ENCODE data around the gene SHBG. TPM values are rescaled to one million over a fixed set of nuclear protein-coding genes. Genes with fewer than 3 reads are reported as not detected.
"Not testable (repeated sequence)": the region's sequence is repeated elsewhere in the genome, so short reads cannot be mapped to it uniquely, and the experiment has no call there.

Gene SHBG
- total RNA-seq, 2 experiments from 2014 or later: not detected

DNA sequence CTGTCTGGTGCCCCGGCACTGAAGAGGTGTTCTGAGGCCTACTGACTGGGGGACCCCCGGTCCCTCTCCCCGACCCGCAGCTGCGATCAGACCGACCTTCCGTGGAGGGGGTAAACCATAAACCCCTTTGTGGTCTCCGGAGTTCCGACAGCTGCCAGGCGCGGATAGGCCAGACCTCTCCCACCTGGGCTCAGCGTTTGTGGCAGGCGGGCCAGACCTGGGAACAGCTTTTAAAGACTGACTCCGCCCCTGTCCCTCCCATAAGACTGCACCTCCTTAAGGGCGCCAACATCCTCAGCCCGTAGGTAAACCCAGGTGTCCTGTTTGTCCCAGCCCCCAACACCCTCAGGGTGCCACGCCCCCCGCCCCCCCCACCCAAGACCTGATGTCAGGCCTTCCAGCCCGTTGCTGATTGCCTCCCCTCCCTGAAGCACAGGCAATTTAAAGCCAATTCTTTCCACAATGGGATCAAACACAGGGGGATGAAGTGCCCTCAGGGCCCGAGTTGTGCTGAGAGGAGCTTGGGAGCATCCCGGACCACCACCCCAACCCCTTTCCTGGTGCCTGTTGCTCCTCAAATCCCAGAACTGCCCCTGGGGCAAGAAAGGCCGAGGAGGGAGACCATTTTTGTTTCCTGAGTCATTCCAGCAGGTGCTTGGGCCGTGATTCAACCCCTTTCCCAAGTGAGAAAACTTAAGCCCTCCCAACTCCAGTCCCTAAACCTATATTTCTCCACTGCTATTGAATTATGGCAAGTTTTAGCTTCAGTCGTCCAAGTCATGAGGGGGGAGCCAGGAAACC lies 39.8 kb upstream of the SHBG start, which contains the start of gene SOX15:
Gene SOX15 (minus strand): TSS at position 204 of the 801 bp plus-strand sequence. CDS start 418 bp downstream, outside the sequence.
- peak; percentile 11 for DNase-seq
- Mint-ChIP-seq H3K27ac (no peak within 1 kb of the TSS), H3K4me1 (ENCODE audit: low read depth) (peaks cover 5% of the 10 kb centered on the region), H3K27me3 (no peaks in the 10 kb centered on the region), H3K4me3 (no peak within 1 kb of the TSS), H3K9me3 (no peaks in the 10 kb centered on the region), H3K36me3 (peaks cover 36% of the 10 kb centered on the region)
- intact Hi-C loops (cut with micrococcal nuclease): no loop called here
- ChIA-PET POLR2A (interaction anchor here (1.2 to 1.6 kb wide), 3 partner anchors 9 to 105 kb away, joined by 3 to 9 read pairs (median 4); no protein-coding TSS in a partner anchor), CTCF (interaction anchor here (0.5 to 7.7 kb wide), 27 partner anchors 10 to 869 kb away, joined by 3 to 57 read pairs (median 5); partner anchors contain the start of genes CD68, FXR2, SAT2 and SENP3)

DNA sequence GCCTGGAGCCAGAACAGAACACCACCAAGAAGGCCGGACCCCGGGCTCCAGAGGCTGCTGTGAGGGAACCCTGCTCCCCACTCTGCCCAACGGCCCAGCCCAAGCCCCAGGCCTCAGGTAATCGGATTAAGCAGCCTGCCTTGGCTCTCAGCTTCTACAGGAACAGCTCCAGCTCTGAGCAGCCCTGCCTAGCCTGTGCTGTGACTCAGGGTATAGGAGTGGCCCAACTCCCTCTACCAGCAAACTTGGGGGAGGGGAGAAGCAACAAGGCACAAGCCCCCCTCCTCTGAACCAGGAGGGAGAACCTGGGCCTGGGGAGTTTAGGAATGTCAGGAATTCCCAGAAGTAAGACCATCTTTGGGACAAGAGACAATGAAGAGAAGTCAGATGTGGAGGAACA lies 39.2 kb upstream of the SHBG start:
- ChIA-PET POLR2A (no interaction called here), CTCF (interaction anchor here (0.5 to 2.6 kb wide), 5 partner anchors 24 to 868 kb away, joined by 3 to 28 read pairs (median 14); partner anchors contain the start of gene FXR2)
- Mint-ChIP-seq H3K27ac (no peak overlapping the region), H3K4me3 (no peak overlapping the region), H3K9me3 (no peaks in the 10 kb centered on the region), H3K36me3 (peaks cover 43% of the 10 kb centered on the region), H3K4me1 (ENCODE audit: low read depth) (peaks cover 1% of the 10 kb centered on the region), H3K27me3 (no peaks in the 10 kb centered on the region)
- intact Hi-C loops (cut with micrococcal nuclease): no loop called here
- DNase-seq: no peak

DNA sequence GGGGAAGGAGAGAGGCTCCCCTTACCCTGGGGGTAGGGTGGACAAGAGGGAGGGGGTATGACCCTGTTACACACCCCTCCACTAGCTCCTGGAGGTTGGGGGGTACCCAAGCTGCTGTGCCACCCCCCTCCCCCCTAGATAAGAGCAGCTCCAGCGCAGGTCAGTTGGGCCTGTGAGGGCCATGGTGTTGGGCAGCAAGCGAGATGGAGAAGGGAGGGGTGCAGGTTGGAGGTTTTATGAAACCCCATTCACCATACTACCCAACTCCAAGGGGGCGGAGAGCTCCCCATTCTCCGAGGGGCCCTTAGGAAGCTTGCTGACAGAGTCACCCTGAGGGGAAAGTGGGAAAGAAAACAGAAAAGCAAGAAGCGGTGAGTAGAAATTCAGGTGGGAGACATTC lies 38.3 kb upstream of the SHBG start:
- peaks cover 48% of the 10 kb centered on the region for H3K36me3 Mint-ChIP-seq
- H3K27ac Mint-ChIP-seq: no peak overlapping the region
- H3K4me1 Mint-ChIP-seq (ENCODE audit: low read depth): no peaks in the 10 kb centered on the region
- DNase-seq: no peak
- H3K27me3 Mint-ChIP-seq: no peaks in the 10 kb centered on the region
- intact Hi-C loops (cut with micrococcal nuclease): no loop called here
- ChIA-PET CTCF (no interaction called here), POLR2A (no interaction called here)
- no peaks in the 10 kb centered on the region for H3K9me3 Mint-ChIP-seq
- H3K4me3 Mint-ChIP-seq: no peak overlapping the region

DNA sequence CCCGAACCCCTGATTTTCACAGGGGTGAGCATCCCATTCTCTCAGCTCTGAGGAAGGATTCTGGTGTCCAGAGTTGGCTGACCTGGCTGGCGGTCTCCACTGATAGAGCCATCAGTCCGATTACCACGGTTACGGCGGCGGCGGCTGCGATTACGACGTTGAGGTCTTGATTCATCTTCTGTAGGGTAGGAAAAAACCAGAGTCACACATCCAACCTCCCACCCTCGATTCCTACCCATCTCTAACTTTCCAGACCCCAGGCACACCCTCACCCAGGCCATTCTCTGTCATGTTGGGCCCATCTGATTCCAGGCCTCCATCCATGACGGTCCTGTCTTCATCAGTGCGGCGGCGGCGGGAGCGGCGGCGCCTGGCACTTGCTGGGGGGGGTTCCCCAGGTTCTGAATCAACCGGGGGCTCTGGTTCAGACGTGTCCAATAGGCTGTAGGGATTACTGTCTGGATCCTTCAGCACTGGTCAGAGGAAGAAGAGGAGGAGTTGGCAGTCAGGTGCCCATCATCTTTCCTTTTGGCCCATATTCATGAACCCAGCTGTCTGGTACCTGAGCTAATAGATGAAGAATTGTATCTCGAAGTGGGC lies 37.4 kb upstream of the SHBG start:
- H3K36me3 Mint-ChIP-seq: peaks cover 50% of the 10 kb centered on the region
- CTCF ChIA-PET: no interaction called here
- intact Hi-C loops (cut with micrococcal nuclease): no loop called here
- H3K9me3 Mint-ChIP-seq: no peaks in the 10 kb centered on the region
- no peak for DNase-seq
- no peaks in the 10 kb centered on the region for H3K4me1 Mint-ChIP-seq (ENCODE audit: low read depth)
- POLR2A ChIA-PET: interaction anchor here (1.2 kb wide), 1 partner anchor 9 kb away, joined by 4 read pairs; the partner anchor contains the start of gene MPDU1
- H3K27me3 Mint-ChIP-seq: no peaks in the 10 kb centered on the region
- H3K4me3 Mint-ChIP-seq: no peak overlapping the region
- H3K27ac Mint-ChIP-seq: no peak overlapping the region

DNA sequence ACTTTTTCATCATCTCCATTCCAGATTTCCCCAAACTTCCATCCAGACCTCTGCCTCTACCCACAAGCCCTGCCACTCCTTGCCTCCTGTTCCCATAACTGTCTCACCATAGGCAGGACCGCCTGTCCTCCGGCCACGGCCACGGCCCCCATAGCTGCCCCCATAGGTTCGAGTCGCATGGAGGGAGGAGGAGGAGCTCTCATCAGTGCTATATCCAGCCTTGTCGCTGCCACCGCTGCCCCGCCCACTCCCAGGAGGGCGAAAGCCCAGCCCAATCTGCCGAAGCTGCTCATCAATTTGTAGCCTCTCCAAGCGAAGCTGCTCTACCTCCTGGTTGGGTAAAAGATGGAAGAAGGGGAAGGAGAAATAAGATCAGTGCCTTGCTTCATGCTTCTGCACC lies 36.6 kb upstream of the SHBG start:
- no peaks in the 10 kb centered on the region for H3K4me1 Mint-ChIP-seq (ENCODE audit: low read depth)
- H3K27ac Mint-ChIP-seq: no peak overlapping the region
- no peak overlapping the region for H3K4me3 Mint-ChIP-seq
- intact Hi-C loops (cut with micrococcal nuclease): no loop called here
- peaks cover 45% of the 10 kb centered on the region for H3K36me3 Mint-ChIP-seq
- H3K9me3 Mint-ChIP-seq: no peaks in the 10 kb centered on the region
- DNase-seq: no peak
- ChIA-PET POLR2A (interaction anchor here (1.2 kb wide), 1 partner anchor 10 kb away, joined by 4 read pairs; the partner anchor contains the start of gene MPDU1), CTCF (interaction anchor here (0.9 kb wide), 1 partner anchor 78 kb away, joined by 3 read pairs; no protein-coding TSS in a partner anchor)
- no peaks in the 10 kb centered on the region for H3K27me3 Mint-ChIP-seq

DNA sequence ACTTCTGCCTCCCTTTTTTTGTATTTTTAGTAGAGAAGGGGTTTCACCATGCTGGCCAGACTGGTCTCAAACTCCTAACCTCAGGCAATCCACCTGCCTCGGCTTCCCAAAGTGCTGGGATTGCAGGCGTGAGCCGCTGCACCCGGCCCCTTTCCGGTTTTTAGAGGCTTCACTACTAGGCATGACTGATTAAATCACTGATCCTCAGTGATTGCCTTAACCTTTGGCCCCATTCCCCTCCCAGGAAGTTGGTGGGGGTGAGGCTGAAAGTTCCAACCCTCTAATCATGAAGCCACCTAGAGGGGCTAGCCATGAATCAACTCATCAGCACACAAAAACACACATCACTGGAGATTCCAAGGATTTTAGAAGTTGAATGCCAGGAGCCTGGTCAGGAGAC lies 32.4 kb upstream of the SHBG start:
- CTCF ChIA-PET; H3K27me3 Mint-ChIP-seq; intact Hi-C loops (cut with micrococcal nuclease); H3K4me1 Mint-ChIP-seq (ENCODE audit: low read depth); H3K4me3 Mint-ChIP-seq; H3K9me3 Mint-ChIP-seq; POLR2A ChIA-PET; H3K27ac Mint-ChIP-seq; DNase-seq: not testable (repeated sequence)
- H3K36me3 Mint-ChIP-seq: peaks cover 51% of the 10 kb centered on the region

DNA sequence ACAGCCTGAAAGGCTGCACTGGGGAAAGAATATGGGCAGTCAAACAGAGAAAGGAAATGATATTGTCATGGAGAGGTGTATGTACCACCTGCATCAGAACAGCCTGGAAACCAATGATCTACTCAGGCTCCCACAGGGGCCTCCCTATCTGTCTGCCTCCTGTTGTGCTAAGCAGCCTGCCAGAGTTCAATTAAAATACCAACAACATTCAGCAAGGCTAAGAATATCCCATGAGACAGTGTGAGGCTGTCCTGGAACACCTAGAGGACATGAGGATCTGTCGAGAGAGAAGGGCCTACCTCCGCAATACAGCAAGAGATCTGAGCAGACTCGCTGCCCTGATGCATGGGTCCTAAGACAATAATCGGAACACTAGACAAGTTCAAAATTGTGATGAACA lies 23.7 kb upstream of the SHBG start:
- Mint-ChIP-seq H3K36me3 (peaks cover 36% of the 10 kb centered on the region), H3K4me3 (no peak overlapping the region), H3K27ac (no peak overlapping the region), H3K9me3 (no peaks in the 10 kb centered on the region), H3K27me3 (no peaks in the 10 kb centered on the region), H3K4me1 (ENCODE audit: low read depth) (peaks cover 15% of the 10 kb centered on the region)
- DNase-seq: no peak
- intact Hi-C loops (cut with micrococcal nuclease): no loop called here
- ChIA-PET CTCF (interaction anchor here (1.0 kb wide), 1 partner anchor 9 kb away, joined by 3 read pairs; no protein-coding TSS in a partner anchor), POLR2A (no interaction called here)

DNA sequence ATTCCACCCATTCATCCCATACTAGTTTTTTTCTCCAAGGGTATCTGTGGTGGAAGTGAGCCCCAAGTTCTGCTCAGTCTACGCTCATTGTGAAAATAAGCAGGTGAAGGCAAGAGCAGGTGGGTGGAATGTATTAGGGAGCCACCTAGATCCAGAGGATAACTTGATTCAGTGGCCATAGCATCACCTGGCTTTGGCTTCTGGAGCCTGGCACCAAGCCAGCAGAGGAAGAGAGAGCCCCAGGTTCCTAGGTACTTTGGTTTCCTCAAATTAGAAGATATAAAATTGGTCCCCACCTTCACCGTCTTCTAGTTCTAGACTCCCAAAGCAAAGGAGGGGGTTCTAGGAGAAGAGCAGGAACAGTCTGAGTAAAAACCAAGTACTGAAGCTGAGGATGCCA lies 19.3 kb upstream of the SHBG start:
- CTCF ChIA-PET: interaction anchor here (5.5 kb wide), 1 partner anchor 77 kb away, joined by 38 read pairs; the partner anchor contains the start of genes TP53 and WRAP53
- H3K27ac Mint-ChIP-seq: no peak overlapping the region
- peaks cover 37% of the 10 kb centered on the region for H3K4me1 Mint-ChIP-seq (ENCODE audit: low read depth)
- H3K36me3 Mint-ChIP-seq: peaks cover 13% of the 10 kb centered on the region
- intact Hi-C loops (cut with micrococcal nuclease): no loop called here
- no peaks in the 10 kb centered on the region for H3K27me3 Mint-ChIP-seq
- DNase-seq: no peak
- no peak overlapping the region for H3K4me3 Mint-ChIP-seq
- H3K9me3 Mint-ChIP-seq: no peaks in the 10 kb centered on the region
- POLR2A ChIA-PET: no interaction called here

DNA sequence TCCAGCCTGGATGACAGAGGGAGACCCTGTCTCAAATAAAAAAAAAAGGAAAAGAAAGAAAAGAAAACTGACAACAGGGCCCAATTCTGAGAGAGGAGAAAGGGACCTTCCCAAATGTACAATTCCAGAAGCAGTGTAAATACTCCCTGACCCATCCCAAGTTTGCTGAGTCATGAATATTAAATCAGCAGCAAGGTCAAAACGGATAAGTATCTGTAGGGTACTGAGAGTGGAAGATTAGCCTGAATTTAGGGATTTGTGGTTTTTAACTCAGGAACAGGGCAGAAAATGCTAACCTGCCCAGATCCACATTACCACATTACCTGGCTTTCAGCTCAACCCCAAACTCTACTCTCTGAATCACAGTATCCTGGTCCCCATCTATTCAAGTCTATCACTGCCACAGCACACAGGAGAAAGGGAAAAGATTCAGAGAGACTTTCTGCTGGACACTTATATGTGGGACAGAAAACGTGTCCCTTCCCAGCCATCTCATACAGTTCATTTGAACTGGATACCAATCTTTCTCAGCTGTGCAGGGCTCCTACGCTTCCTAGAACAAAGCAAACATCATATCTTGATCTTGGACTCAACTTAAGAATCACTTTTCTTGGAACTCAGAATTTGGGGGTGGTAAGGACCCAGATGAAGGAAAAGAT lies 18.2 kb upstream of the SHBG start:
- H3K27me3 Mint-ChIP-seq: no peaks in the 10 kb centered on the region
- H3K9me3 Mint-ChIP-seq: no peaks in the 10 kb centered on the region
- H3K4me1 Mint-ChIP-seq (ENCODE audit: low read depth): peaks cover 35% of the 10 kb centered on the region
- no peak overlapping the region for H3K4me3 Mint-ChIP-seq
- DNase-seq: no peak
- POLR2A ChIA-PET: interaction anchor here (3.8 kb wide), 1 partner anchor 75 kb away, joined by 31 read pairs; the partner anchor contains the start of gene TP53
- intact Hi-C loops (cut with micrococcal nuclease): no loop called here
- H3K27ac Mint-ChIP-seq: no peak overlapping the region
- H3K36me3 Mint-ChIP-seq: peaks cover 5% of the 10 kb centered on the region
- CTCF ChIA-PET: interaction anchor here (1.6 to 5.5 kb wide), 2 partner anchors 23 to 76 kb away, joined by 6 to 38 read pairs; partner anchors contain the start of genes TP53 and WRAP53

DNA sequence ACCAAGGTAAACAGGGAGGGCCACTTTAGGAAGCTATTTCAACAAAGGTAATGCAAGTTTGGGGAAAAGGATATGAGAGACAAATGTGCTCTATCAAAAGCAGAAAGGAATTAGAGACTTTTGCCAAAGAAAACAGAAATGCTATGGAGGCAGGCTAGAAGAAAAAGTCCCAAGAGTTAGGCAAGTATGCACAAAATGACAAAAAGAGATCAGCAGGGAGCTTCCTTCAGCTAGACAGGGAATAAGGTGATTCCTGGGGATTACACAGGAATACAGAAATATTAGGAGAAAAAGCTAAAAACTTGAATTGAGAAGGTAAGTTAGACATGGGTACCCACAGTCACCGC lies 17.7 kb upstream of the SHBG start:
- H3K27me3 Mint-ChIP-seq: no peaks in the 10 kb centered on the region
- POLR2A ChIA-PET: interaction anchor here (3.8 kb wide), 1 partner anchor 74 kb away, joined by 31 read pairs; the partner anchor contains the start of gene TP53
- no peaks in the 10 kb centered on the region for H3K9me3 Mint-ChIP-seq
- DNase-seq: no peak
- H3K27ac Mint-ChIP-seq: no peak overlapping the region
- CTCF ChIA-PET: interaction anchor here (1.6 to 5.5 kb wide), 2 partner anchors 23 to 75 kb away, joined by 6 to 38 read pairs; partner anchors contain the start of genes TP53 and WRAP53
- H3K4me1 Mint-ChIP-seq (ENCODE audit: low read depth): peaks cover 35% of the 10 kb centered on the region
- H3K4me3 Mint-ChIP-seq: no peak overlapping the region
- H3K36me3 Mint-ChIP-seq: peaks cover 5% of the 10 kb centered on the region
- intact Hi-C loops (cut with micrococcal nuclease): no loop called here

DNA sequence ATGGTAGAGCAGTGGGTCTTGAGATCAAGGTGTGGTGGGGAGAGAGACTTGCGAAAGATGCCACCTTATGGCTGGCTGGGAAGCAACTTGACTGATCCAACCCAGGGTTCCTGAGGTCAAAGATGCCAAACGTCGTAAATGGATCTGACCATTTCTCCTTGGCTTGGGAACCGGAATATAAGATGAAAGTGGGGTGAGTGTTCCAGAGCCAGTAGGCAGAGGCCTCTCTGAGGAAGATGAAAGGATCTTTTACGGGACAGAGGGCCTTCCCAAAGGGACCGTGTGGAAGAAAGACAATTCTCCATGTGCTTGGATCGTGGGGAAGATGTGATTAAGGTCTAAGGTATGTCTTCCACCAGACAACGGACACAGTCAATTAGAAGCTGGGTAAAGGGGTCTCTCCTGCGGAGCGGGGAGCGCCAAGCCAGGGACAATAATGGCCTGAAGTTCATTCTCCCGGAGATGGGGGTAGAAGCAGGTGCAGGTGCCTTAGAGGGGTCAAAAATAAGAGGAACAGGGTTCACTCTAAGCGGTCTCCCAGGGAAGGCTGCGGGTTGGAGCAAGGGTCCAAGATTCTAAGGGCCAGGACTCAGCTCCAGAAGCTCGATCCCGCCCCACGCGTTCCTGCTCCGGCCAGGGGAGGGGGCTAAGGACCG lies 16.0 kb upstream of the SHBG start:
- H3K36me3 Mint-ChIP-seq: peaks cover 5% of the 10 kb centered on the region
- peak overlapping the region; percentile 34 for H3K27ac Mint-ChIP-seq
- no peaks in the 10 kb centered on the region for H3K27me3 Mint-ChIP-seq
- peaks cover 35% of the 10 kb centered on the region for H3K4me1 Mint-ChIP-seq (ENCODE audit: low read depth)
- no peak for DNase-seq
- ChIA-PET POLR2A (interaction anchor here (2.0 to 3.8 kb wide), 2 partner anchors 30 to 73 kb away, joined by 13 to 31 read pairs; partner anchors contain the start of genes MPDU1 and TP53), CTCF (interaction anchor here (1.6 to 5.5 kb wide), 5 partner anchors 14 to 74 kb away, joined by 4 to 38 read pairs (median 16); partner anchors contain the start of genes MPDU1, SAT2, SOX15 and TP53)
- intact Hi-C loops (cut with micrococcal nuclease): loop anchor here (1.0 to 2.0 kb wide), 3 partner anchors 30 to 229 kb away; no protein-coding TSS in a partner anchor
- H3K9me3 Mint-ChIP-seq: no peaks in the 10 kb centered on the region
- peak overlapping the region; percentile 87 for H3K4me3 Mint-ChIP-seq

Data from activated CD4-positive, alpha-beta memory T cell treated with anti-CD3 and anti-CD28 coated beads for 36 hours (primary cell).